Posterior vena cava (tissue), 2 donors: Measurements from ENCODE around the gene SPDYE2B. TPM values are rescaled to one million over a fixed set of nuclear protein-coding genes. Genes with fewer than 3 reads are reported as not detected.
"Not testable (repeated sequence)": the region's sequence is repeated elsewhere in the genome, so short reads cannot be mapped to it uniquely, and the experiment has no call there.

Experiments used
- DNase-seq: peaks from one replicate; pipeline ENCODE4 v3.0.0-alpha.2; 2020; ENCODE audit warnings: low spot score
- intact Hi-C, 2 donors: fragments of 100-400 bp; cut with DNase I; formaldehyde crosslinking; loops; one replicate each; pipeline versions ENCODE4 v1.14.1 to v1.14.2; 2022 to 2023
- total RNA-seq, 2 donors: library from RNA; stranded (reverse); fragmentation: NEBNext Ultra II Directional; extraction: Animal tissue kit (Norgen Biotek cat#: 25700); gene quantifications; one replicate each; pipeline ENCODE4 v1.2.1, GENCODE V29; 2021
- donor health status: DM: yes; HTN: yes; CAD: no.
- donor health status: DM: yes; HTN: yes; CAD: no.

Gene SPDYE2B
- total RNA-seq, 2 donors from 2014 or later = not detected

GRCh38 chr7:102695033-102695552 lies 45.0 kb downstream of the SPDYE2B start:
- intact Hi-C loops, DNase-seq: not testable (repeated sequence)

GRCh38 chr7:102696009-102696408 lies 45.9 kb downstream of the SPDYE2B start:
- intact Hi-C loops, DNase-seq: not testable (repeated sequence)

GRCh38 chr7:102697642-102698512 lies 47.8 kb downstream of the SPDYE2B start:
- DNase-seq, intact Hi-C loops: not testable (repeated sequence)

DNA sequence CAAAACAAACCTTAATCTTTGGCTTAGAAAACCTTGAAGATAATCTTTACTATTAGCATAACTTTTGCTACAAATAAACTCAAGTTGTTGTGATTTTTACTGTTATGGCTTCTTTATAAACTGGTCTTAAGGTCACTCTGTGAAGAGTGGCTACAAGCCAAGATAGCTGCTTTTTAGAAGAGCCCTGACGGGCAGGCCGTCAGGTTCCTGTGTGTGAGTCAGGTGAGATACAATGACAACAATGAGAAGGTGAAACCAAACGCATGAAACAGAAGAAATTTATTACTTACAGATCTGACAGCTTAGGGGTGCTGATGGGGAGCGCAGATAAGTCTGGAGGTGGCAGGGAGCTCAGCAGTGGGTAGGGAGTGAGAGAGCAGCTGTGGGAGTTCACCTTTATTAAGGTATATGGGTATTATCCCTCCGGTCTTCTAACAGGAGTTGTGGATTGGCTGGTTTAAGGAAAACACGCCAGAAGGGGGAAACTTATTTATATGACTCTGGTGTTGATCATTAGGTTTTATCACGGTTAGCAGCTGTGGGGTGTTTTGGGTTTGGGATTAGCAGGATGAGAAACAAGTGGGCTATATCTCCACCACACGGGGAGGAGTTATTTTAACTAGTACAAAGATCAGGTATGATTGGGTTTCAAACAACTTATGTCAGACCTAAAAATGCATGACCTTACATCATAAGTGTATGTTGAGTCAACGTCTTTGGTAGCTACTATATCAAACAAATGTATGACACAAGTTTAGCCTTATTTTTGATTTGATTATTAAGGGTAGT lies 49.0 kb downstream of the SPDYE2B start:
- intact Hi-C loops = not testable (repeated sequence)

More for the DNA sequence above, 49.0 kb downstream of the SPDYE2B start:
- not testable (repeated sequence) for DNase-seq

Other genes with a start within 250 kb of the SPDYE2B start
- gene ORAI2, start 216.7 kb upstream of the SPDYE2B start, total RNA-seq = 10 to 100 TPM; 13.0 to 17.5 TPM
- gene ALKBH4, start 185.5 kb upstream of the SPDYE2B start, total RNA-seq = 1 to 10 TPM; 6.4 to 6.8 TPM
- gene LRWD1, start 185.3 kb upstream of the SPDYE2B start, total RNA-seq = 1 to 10 TPM; 6.6 to 9.2 TPM
- gene POLR2J, start 171.4 kb upstream of the SPDYE2B start, total RNA-seq = 10 to 100 TPM; 35.0 to 40.3 TPM
- 10 to 100 TPM; 12.1 to 17.6 TPM for gene RASA4B, start 132.5 kb upstream of the SPDYE2B start, total RNA-seq
- gene UPK3BL2, start 106.6 kb upstream of the SPDYE2B start, total RNA-seq = 10 to 100 TPM in 1 of 2 donors, 1 to 10 TPM in 1; 9.8 to 13.7 TPM
- not detected for gene SPDYE2, start 99.1 kb upstream of the SPDYE2B start, total RNA-seq
- 10 to 100 TPM; 21.9 to 32.0 TPM for gene POLR2J3, start 77.7 kb upstream of the SPDYE2B start, total RNA-seq
- gene RASA4, start 33.6 kb upstream of the SPDYE2B start, total RNA-seq = 10 to 100 TPM; 47.1 to 47.9 TPM
- gene UPK3BL1, start 7.5 kb upstream of the SPDYE2B start, total RNA-seq = 1 to 10 TPM; 6.5 to 9.0 TPM
- gene POLR2J2, start 21.3 kb downstream of the SPDYE2B start, total RNA-seq = 1 to 10 TPM; 5.2 to 7.5 TPM
- 1 to 10 TPM; 5.2 to 8.0 TPM for gene FAM185A, start 98.7 kb downstream of the SPDYE2B start, total RNA-seq